Measurements from ENCODE around the gene MYRIP. TPM values are rescaled to one million over a fixed set of nuclear protein-coding genes. Genes with fewer than 3 reads are reported as not detected.
"Not testable (repeated sequence)": the region's sequence is repeated elsewhere in the genome, so short reads cannot be mapped to it uniquely, and the experiment has no call there.

The MYRIP gene
- total RNA-seq, 6 donors from 2014 or later = 0.55 to 4.3 (median 2.1) TPM; not detected in 1

- Histone ChIP-seq H3K36me3 (no peaks in the 10 kb centered on the region), H3K4me1 (peaks cover 12 to 22% (median 14%) of the 10 kb centered on the region in 4 donors), H3K9me3 (no peaks in the 10 kb centered on the region), H3K27me3 (peaks cover 0 to 23% (median 6%) of the 10 kb centered on the region in 4 donors), H3K27ac (no peak overlapping the region), H3K4me3 (no peak overlapping the region)
- ATAC-seq (ENCODE audit: low FRiP score in 2 of 2) (no peak), DNase-seq (no peak)
- WGBS, 2 donors = 69 to 70% methylated on average over 2 of the region's 2 CpGs
- TF ChIP-seq, protein P1, sequence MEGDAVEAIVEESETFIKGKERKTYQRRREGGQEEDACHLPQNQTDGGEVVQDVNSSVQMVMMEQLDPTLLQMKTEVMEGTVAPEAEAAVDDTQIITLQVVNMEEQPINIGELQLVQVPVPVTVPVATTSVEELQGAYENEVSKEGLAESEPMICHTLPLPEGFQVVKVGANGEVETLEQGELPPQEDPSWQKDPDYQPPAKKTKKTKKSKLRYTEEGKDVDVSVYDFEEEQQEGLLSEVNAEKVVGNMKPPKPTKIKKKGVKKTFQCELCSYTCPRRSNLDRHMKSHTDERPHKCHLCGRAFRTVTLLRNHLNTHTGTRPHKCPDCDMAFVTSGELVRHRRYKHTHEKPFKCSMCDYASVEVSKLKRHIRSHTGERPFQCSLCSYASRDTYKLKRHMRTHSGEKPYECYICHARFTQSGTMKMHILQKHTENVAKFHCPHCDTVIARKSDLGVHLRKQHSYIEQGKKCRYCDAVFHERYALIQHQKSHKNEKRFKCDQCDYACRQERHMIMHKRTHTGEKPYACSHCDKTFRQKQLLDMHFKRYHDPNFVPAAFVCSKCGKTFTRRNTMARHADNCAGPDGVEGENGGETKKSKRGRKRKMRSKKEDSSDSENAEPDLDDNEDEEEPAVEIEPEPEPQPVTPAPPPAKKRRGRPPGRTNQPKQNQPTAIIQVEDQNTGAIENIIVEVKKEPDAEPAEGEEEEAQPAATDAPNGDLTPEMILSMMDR (IDR thresholded peaks at IDR 0.05) = peak in 3 of 6 experiments; percentile 10 to 21 (median 10)
- TF ChIP-seq POLR2A (IDR thresholded peaks at IDR 0.05) = no peak
Measured at GRCh38 chr3:39812537-39812936, 3.1 kb downstream of the MYRIP start.

DNA sequence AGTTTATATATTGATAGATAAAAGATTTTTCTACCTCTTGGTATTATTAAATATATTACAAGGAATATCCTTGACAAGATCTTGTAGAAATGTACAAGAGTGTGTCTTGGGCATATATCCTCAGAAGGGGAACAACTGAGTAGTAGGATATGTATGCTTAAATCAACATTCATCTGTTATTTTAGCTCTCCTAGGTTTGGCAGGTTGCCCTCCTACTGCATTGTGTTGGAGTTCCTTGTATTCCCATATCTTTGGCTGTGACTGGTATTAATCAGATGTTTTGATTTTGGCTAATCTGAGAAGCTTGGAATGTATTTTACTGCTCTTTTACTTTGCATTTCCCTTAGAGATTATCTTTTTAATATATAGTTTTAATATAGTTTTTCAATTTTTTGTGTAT lies 4.6 kb downstream of the MYRIP start:
- Histone ChIP-seq H3K9me3 (no peaks in the 10 kb centered on the region), H3K27ac (no peak overlapping the region), H3K4me1 (peaks cover 9 to 19% (median 12%) of the 10 kb centered on the region in 4 donors), H3K27me3 (peaks cover 0 to 23% (median 6%) of the 10 kb centered on the region in 4 donors), H3K36me3 (no peaks in the 10 kb centered on the region), H3K4me3 (no peak overlapping the region)
- no peak for DNase-seq
- no peak for ATAC-seq (ENCODE audit: low FRiP score in 2 of 2)
- TF ChIP-seq, protein P1 (IDR thresholded peaks at IDR 0.05) = no peak
- TF ChIP-seq EP300 (IDR thresholded peaks at IDR 0.05) = no peak

GRCh38 chr3:39819899-39820298 lies 10.5 kb downstream of the MYRIP start:
- no peaks in the 10 kb centered on the region for H3K9me3 ChIP-seq
- no peak overlapping the region for H3K27ac ChIP-seq
- no peak for ATAC-seq (ENCODE audit: low FRiP score in 2 of 2)
- no peaks in the 10 kb centered on the region for H3K27me3 ChIP-seq
- no peaks in the 10 kb centered on the region for H3K4me1 ChIP-seq
- TF ChIP-seq, protein P1 (IDR thresholded peaks at IDR 0.05) = no peak
- TF ChIP-seq POLR2A (IDR thresholded peaks at IDR 0.05) (no peak), EP300 (IDR thresholded peaks at IDR 0.05) (no peak), POLR2AphosphoS5 (IDR thresholded peaks at IDR 0.05) (no peak)
- no peak for DNase-seq
- WGBS, 2 donors = 19 to 27% methylated on average over 3 of the region's 3 CpGs
- H3K36me3 ChIP-seq = no peaks in the 10 kb centered on the region
- H3K4me3 ChIP-seq = no peak overlapping the region

DNA sequence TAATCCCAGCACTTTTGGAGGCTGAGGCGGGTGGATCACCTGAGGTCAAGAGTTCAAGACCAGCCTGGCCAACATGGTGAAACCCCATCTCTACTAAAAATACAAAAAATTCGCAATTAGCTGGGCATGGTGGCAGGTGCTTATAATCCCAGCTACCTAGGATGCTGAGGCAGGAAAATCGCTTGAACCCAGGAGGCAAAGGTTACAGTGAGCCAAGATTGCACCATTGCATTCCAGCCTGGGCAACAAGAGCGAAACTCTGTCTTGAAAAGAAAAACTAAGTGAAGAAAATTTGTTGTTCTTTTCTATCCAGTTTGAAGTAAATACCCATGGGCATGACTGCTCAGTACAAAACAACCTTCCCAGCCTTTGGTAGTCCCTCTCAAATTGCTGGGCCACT lies 24.4 kb downstream of the MYRIP start:
- H3K4me3 ChIP-seq; H3K27me3 ChIP-seq; H3K27ac ChIP-seq; H3K4me1 ChIP-seq; DNase-seq; H3K36me3 ChIP-seq; ATAC-seq (ENCODE audit: low FRiP score in 2 of 2); H3K9me3 ChIP-seq: not testable (repeated sequence)
- 90 to 94% methylated on average over 4 of the region's 4 CpGs for WGBS, 2 donors

GRCh38 chr3:39839484-39839883 lies 30.1 kb downstream of the MYRIP start:
- H3K4me1 ChIP-seq = no peaks in the 10 kb centered on the region

More at GRCh38 chr3:39839484-39839883, 30.1 kb downstream of the MYRIP start:
- Histone ChIP-seq H3K36me3 (no peaks in the 10 kb centered on the region), H3K27me3 (no peaks in the 10 kb centered on the region), H3K4me3 (no peak overlapping the region), H3K27ac (no peak overlapping the region), H3K9me3 (no peaks in the 10 kb centered on the region)
- ATAC-seq (ENCODE audit: low FRiP score in 2 of 2) (no peak), DNase-seq (no peak)
- 55 to 69% methylated on average over 7 of the region's 7 CpGs for WGBS, 2 donors
- TF ChIP-seq, protein P1 (IDR thresholded peaks at IDR 0.05) = no peak
- TF ChIP-seq EP300 (IDR thresholded peaks at IDR 0.05) (no peak), POLR2A (IDR thresholded peaks at IDR 0.05) (no peak), POLR2AphosphoS5 (IDR thresholded peaks at IDR 0.05) (no peak)
